Kidney (tissue), 14 donors: ENCODE results near the gene SMG6. TPM values are rescaled to one million over a fixed set of nuclear protein-coding genes. Genes with fewer than 3 reads are reported as not detected.

Experiments
- DNase-seq, 5 donors: peaks; one replicate each; pipeline ENCODE4 v3.0.0-alpha.2; 2013 to 2020
- FAIRE-seq: peaks from 2 replicates; lab custom pipeline; 2012; peaks lifted over from hg19 to GRCh38; lab: Jason Lieb, UNC
- H3K27ac ChIP-seq, 2 donors: one replicate each; pipeline ENCODE4 v1.7.0; 2013; ENCODE audit warnings: low read depth in 2 of 2, low read length in 2 of 2, inconsistent platforms in 1 of 2
- H3K27me3 ChIP-seq: one replicate; pipeline ENCODE4 v1.7.1; 2013; ENCODE audit warnings: low read length, inconsistent platforms; ENCODE audit not compliant: control insufficient read depth, insufficient read depth
- H3K36me3 ChIP-seq, 3 donors: one replicate each; pipeline versions ENCODE4 v1.7.0 to v1.7.1; 2013; ENCODE audit warnings: low read length in 3 of 3, control low read depth in 1 of 3, inconsistent platforms in 1 of 3; ENCODE audit not compliant: insufficient read depth in 3 of 3, control insufficient read depth in 2 of 3
- H3K4me1 ChIP-seq, 3 donors: one replicate each; pipeline versions ENCODE4 v1.7.0 to v1.7.1; 2013; ENCODE audit warnings: low read length in 3 of 3, inconsistent platforms in 1 of 3, low read depth in 1 of 3; ENCODE audit not compliant: control insufficient read depth in 2 of 3, insufficient read depth in 2 of 3
- H3K4me3 ChIP-seq, 3 donors: one replicate each; pipeline versions ENCODE4 v1.7.0 to v1.8.1; 2013; ENCODE audit warnings: low read length in 3 of 3, control low read depth in 1 of 3, inconsistent platforms in 1 of 3
- H3K9ac ChIP-seq, 3 donors: one replicate each; pipeline versions ENCODE4 v1.7.0 to v1.7.1; 2013; ENCODE audit warnings: low read length in 3 of 3, control low read depth in 1 of 3, inconsistent platforms in 1 of 3
- H3K9me3 ChIP-seq, 3 donors: one replicate each; pipeline versions ENCODE4 v1.7.0 to v1.7.1; 2013; ENCODE audit warnings: low read length in 3 of 3, control low read depth in 1 of 3, inconsistent platforms in 1 of 3; ENCODE audit not compliant: control insufficient read depth in 2 of 3, insufficient read depth in 1 of 3
- intact Hi-C: fragments of 100-400 bp; cut with DNase I; formaldehyde crosslinking; loops from one replicate; pipeline ENCODE4 v1.11.1; 2022
- polyA plus RNA-seq: library from polyadenylated mRNA; stranded (reverse); fragments of 350-450 nt; fragmentation: Illumina TruSeq; extraction: RNeasy Lipid Tissue Mini Kit (QIAGEN cat#74804); gene quantifications from one replicate; pipeline ENCODE4 v1.2.3, GENCODE V29; 2014; ENCODE audit warnings: low read depth, low replicate concordance; ENCODE audit not compliant: insufficient read depth
- total RNA-seq: library from RNA; stranded (reverse); fragmentation: NEBNext Ultra II Directional; extraction: Animal tissue kit (Norgen Biotek cat#: 25700); gene quantifications from one replicate; pipeline ENCODE4 v1.2.1, GENCODE V29; 2021
- TF ChIP-seq, protein P1 (sequence below): IDR thresholded peaks from 3 replicates; pipeline ENCODE4 v1.5.1; 2012; ENCODE audit warnings: mild to moderate bottlenecking, moderate library complexity, borderline replicate concordance; ENCODE audit not compliant: insufficient read depth; ENCODE audit errors: extremely low read depth
- donor health status: control.
- donor health status: control.
- donor health status: control.
- donor health status: control.
- donor health status: control.
- donor health status: DM: yes; HTN: yes; CAD: no.
- donor health status: Normal renal cell carcinoma (clear cell type).

The SMG6 gene
- total and polyA plus RNA-seq, 2 donors from 2014 or later: 20.6 to 37.3 TPM

DNA sequence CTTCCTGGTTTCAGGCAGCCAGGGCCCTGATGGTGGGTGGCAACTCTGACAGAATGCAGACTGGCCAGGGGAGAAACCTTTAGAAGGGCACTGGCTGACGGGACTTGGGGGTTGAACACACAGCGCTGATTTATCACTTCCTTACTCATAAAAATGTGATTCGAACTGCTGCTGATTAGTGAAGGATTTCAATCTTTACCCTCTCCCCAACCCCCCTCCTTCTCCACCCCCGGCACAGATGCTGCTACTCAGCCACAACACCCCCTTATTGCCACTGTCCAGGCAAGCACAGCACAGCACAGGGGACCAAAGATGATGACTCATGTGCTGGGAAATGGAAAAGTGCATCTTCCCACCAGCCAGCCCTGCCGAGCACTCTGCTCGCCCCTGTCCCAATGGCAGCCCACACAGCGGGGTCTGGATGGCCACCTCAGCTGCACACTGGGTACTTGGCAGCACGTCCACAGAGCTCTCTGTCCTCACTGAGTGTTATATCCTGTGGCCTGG is 70.1 kb downstream of the SMG6 start:
- intact Hi-C loops: no loop called here
- peak in 3 of 5 donors; percentile 13 to 55 (median 36) for DNase-seq
- H3K4me1 ChIP-seq: peaks cover 0 to 13% (median 5%) of the 10 kb centered on the region in 3 donors

DNA sequence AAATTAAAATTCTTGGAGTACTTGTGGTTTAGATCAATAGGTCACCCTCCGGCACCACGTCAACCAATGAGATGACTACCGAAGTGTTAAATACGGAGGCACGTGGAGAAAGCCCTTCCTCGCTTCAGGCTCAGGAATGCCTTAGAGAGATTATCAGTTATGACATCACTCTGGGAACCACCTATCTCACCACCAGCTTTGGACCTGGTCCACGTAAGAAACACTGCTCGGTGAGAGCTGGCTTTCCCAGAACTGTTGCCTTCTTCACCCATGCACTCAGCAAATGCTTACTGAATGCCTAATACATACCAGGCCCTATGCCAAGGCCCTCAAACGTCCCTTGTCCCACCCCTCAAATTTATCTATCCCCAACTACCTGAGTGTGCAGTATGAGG is 71.3 kb downstream of the SMG6 start:
- Histone ChIP-seq H3K27me3 (no peaks in the 10 kb centered on the region), H3K27ac (peak overlapping the region in 1 of 2 donors; percentile 54), H3K4me3 (no peak overlapping the region), H3K9ac (no peak overlapping the region), H3K4me1 (peaks cover 0 to 7% (median 2%) of the 10 kb centered on the region in 3 donors), H3K36me3 (peaks cover 0 to 22% (median 0%) of the 10 kb centered on the region in 3 donors), H3K9me3 (no peaks in the 10 kb centered on the region)
- no peak for DNase-seq
- no peak for FAIRE-seq
- TF ChIP-seq, protein P1, sequence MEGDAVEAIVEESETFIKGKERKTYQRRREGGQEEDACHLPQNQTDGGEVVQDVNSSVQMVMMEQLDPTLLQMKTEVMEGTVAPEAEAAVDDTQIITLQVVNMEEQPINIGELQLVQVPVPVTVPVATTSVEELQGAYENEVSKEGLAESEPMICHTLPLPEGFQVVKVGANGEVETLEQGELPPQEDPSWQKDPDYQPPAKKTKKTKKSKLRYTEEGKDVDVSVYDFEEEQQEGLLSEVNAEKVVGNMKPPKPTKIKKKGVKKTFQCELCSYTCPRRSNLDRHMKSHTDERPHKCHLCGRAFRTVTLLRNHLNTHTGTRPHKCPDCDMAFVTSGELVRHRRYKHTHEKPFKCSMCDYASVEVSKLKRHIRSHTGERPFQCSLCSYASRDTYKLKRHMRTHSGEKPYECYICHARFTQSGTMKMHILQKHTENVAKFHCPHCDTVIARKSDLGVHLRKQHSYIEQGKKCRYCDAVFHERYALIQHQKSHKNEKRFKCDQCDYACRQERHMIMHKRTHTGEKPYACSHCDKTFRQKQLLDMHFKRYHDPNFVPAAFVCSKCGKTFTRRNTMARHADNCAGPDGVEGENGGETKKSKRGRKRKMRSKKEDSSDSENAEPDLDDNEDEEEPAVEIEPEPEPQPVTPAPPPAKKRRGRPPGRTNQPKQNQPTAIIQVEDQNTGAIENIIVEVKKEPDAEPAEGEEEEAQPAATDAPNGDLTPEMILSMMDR: no peak
- intact Hi-C loops: no loop called here

More for the DNA sequence above, 70.1 kb downstream of the SMG6 start:
- Histone ChIP-seq H3K36me3 (peaks cover 0 to 22% (median 0%) of the 10 kb centered on the region in 3 donors), H3K9me3 (no peaks in the 10 kb centered on the region), H3K9ac (no peak overlapping the region), H3K27ac (peak overlapping the region in 1 of 2 donors; percentile 54), H3K27me3 (no peaks in the 10 kb centered on the region), H3K4me3 (no peak overlapping the region)
- TF ChIP-seq, protein P1: no peak
- FAIRE-seq: no peak

DNA sequence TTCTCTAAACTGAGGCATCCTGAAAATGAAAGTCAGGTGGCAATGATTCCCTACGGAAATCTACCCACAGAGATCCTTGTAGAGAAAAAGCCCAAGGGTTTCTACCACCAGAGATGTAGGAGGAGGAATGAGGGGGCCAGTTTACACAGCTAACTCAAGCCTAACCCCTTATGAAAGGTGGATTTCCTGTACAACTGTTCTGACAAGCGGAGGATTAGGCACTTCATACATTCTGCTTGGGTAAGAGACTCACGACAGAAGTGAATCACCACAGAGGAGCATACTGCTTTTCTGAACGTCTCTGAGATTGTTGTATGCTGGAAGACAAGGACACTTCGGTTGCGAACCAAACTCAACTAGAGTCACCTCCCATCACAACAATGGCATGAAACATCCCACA is 72.7 kb downstream of the SMG6 start:
- Histone ChIP-seq H3K36me3 (peaks cover 0 to 18% (median 0%) of the 10 kb centered on the region in 3 donors), H3K9ac (no peak overlapping the region), H3K4me3 (no peak overlapping the region), H3K4me1 (peaks cover 0 to 5% (median 2%) of the 10 kb centered on the region in 3 donors), H3K9me3 (no peaks in the 10 kb centered on the region), H3K27me3 (no peaks in the 10 kb centered on the region), H3K27ac (no peak overlapping the region)
- FAIRE-seq (no peak), DNase-seq (no peak)
- intact Hi-C loops: no loop called here
- TF ChIP-seq, protein P1: no peak
